Neural crest cell (in vitro differentiated cells): ENCODE measurements around the gene OBSCN. TPM values are rescaled to one million over a fixed set of nuclear protein-coding genes. Genes with fewer than 3 reads are reported as not detected.
A peak's percentile ranks its signal among the peaks of the same experiment; 100 is the strongest.

ENCODE experiments used
- DNase-seq: peaks from one replicate; pipeline ENCODE4 v3.0.0; 2021; ENCODE audit warnings: low read depth, mixed read lengths, low spot score
- H3K27ac Mint-ChIP-seq: one replicate; pipeline ENCODE4 v1.8.0; 2021; ENCODE audit warnings: mild to moderate bottlenecking, mixed read lengths; ENCODE audit not compliant: unreplicated experiment
- H3K27me3 Mint-ChIP-seq: 2 replicates; pipeline ENCODE4 v1.8.0; 2021; ENCODE audit warnings: low read depth, mild to moderate bottlenecking, mixed read lengths
- H3K36me3 Mint-ChIP-seq: 2 replicates; pipeline ENCODE4 v1.8.0; 2021; ENCODE audit warnings: low read depth, mild to moderate bottlenecking, mixed read lengths
- H3K4me1 Mint-ChIP-seq: 2 replicates; pipeline ENCODE4 v1.8.0; 2021; ENCODE audit warnings: mixed read lengths
- H3K4me3 Mint-ChIP-seq: one replicate; pipeline ENCODE4 v1.8.0; 2021; ENCODE audit warnings: mild to moderate bottlenecking, mixed read lengths
- H3K9me3 Mint-ChIP-seq: 2 replicates; pipeline ENCODE4 v1.8.0; 2021; ENCODE audit warnings: mixed read lengths
- CTCF ChIP-seq: fragments of 200-600 bp; sonication (generic); conservative IDR thresholded peaks from 2 replicates; pipeline ENCODE4 v1.5.0; 2021; ENCODE audit warnings: antibody characterized with exemption, mild to moderate bottlenecking
- total RNA-seq: library from RNA; stranded (reverse); gene quantifications from 2 replicates; pipeline ENCODE4 v1.2.1, GENCODE V29; 2021

The OBSCN gene
- total RNA-seq, 1 donor from 2014 or later = 40.1 TPM

DNA sequence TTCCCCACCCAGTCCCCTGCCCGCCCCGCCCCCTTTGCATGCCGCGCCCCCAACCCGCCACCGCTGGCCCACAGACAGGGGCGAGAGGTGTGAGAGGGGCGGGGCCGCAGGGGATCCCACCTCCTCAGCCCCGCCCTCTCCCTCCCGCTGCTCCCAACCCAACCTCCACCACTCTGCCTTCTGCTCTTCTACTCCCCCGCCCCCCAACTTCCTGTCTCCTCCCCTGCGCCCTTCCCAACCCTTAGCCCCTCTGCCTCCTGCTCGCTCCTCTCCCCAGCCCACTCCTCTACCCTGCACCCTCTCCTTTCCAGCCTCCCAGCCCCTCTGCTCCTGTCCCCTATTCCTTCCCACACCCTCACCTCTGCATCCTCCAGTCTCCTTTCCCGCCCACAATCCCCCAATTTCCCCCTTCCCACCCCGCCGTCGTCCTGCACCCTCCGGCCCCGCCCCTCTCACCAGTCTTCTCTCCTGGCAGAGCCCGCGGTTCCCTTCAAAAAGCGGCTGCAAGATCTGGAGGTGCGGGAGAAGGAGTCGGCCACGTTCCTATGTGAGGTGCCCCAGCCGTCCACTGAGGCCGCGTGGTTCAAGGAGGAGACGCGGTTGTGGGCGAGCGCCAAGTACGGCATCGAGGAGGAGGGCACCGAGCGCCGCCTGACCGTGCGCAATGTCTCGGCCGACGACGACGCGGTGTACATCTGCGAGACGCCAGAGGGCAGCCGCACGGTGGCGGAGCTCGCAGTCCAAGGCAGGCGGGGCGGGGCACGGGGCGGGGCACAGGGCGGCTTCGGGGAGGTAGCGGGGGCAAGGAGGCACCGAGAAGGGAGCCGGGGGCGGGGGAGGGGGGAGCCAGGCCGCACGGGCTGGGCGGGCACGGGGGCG lies 5.4 kb downstream of the OBSCN start:
- Mint-ChIP-seq H3K4me1 (peaks cover 6% of the 10 kb centered on the region), H3K36me3 (no peaks in the 10 kb centered on the region), H3K27me3 (no peaks in the 10 kb centered on the region), H3K9me3 (no peaks in the 10 kb centered on the region), H3K27ac (peak overlapping the region; percentile 89), H3K4me3 (peak overlapping the region; percentile 92)
- DNase-seq = peak; percentile 71
- peak; percentile 62 for TF ChIP-seq CTCF

GRCh38 chr1:228213917-228214808 lies 6.3 kb downstream of the OBSCN start:
- peaks cover 6% of the 10 kb centered on the region for H3K4me1 Mint-ChIP-seq
- peak overlapping the region; percentile 80 for H3K4me3 Mint-ChIP-seq
- no peaks in the 10 kb centered on the region for H3K27me3 Mint-ChIP-seq
- H3K36me3 Mint-ChIP-seq = no peaks in the 10 kb centered on the region
- DNase-seq = no peak
- no peak overlapping the region for H3K27ac Mint-ChIP-seq
- H3K9me3 Mint-ChIP-seq = no peaks in the 10 kb centered on the region
- no peak for TF ChIP-seq CTCF

DNA sequence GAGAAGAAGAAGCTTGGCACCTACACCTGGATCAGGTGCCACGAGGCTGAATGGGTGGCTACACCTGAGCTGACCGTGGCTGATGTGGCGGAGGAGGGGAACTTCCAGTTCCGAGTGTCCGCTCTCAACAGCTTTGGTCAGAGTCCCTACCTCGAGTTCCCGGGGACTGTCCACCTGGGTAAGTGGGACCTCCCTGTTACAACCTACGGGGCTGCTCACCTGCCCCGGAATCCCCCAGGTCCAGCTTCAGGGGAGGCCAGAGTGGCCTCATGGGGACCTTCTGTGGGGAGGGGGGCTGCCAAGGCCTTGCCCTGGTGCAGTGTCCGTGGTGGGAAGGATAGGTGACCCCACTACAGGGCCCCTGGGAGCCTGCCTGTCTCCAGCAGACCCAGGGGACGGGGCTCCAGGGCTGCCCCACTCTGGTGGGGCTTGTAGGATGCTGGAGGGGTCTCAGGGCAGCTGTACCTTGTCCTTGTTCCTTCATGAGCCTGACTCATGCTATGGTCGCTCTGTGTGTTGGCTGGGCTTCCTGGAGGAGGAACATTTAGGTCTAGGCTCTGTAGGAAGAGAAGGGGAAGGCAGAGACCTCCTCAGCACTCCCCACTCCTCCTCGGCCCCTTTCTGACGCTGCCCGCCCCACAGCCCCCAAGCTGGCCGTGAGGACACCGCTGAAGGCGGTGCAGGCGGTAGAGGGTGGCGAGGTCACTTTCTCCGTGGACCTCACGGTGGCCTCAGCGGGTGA lies 7.2 kb downstream of the OBSCN start:
- Mint-ChIP-seq H3K27me3 (no peaks in the 10 kb centered on the region), H3K36me3 (no peaks in the 10 kb centered on the region), H3K4me1 (peaks cover 6% of the 10 kb centered on the region), H3K9me3 (no peaks in the 10 kb centered on the region), H3K27ac (no peak overlapping the region), H3K4me3 (peak overlapping the region; percentile 41)
- DNase-seq = no peak
- TF ChIP-seq CTCF = no peak

DNA sequence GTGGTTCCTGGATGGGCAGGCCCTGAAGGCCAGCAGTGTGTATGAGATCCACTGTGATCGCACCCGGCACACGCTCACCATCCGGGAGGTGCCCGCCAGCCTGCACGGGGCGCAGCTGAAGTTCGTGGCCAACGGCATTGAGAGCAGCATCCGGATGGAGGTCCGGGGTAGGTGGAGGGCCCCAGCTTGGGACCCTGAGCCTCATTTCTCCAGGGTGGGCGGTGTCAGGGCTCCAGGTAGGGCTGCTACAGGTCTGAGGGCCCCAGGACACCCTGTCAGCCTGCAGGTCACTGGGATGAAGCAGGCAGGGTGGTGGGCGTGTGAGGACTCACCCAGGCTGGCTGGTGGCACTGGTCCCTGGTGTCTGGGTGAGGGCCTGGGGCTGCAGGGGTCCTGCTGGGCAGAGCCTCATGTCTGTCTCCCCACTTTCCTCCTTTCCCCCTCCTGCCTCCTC lies 7.8 kb downstream of the OBSCN start:
- TF ChIP-seq CTCF = no peak
- no peaks in the 10 kb centered on the region for H3K9me3 Mint-ChIP-seq
- H3K27ac Mint-ChIP-seq = no peak overlapping the region
- H3K36me3 Mint-ChIP-seq = no peaks in the 10 kb centered on the region
- H3K4me3 Mint-ChIP-seq = peak overlapping the region; percentile 4
- DNase-seq = no peak
- H3K4me1 Mint-ChIP-seq = peaks cover 6% of the 10 kb centered on the region
- H3K27me3 Mint-ChIP-seq = no peaks in the 10 kb centered on the region
